Measurements from ENCODE around the gene PWWP2B. TPM values are rescaled to one million over a fixed set of nuclear protein-coding genes. Genes with fewer than 3 reads are reported as not detected.

Gene PWWP2B
- polyA plus RNA-seq, 2 of the 4 experiments (the other 2 are of a cell fraction) = 2.8 to 7.3 TPM

DNA sequence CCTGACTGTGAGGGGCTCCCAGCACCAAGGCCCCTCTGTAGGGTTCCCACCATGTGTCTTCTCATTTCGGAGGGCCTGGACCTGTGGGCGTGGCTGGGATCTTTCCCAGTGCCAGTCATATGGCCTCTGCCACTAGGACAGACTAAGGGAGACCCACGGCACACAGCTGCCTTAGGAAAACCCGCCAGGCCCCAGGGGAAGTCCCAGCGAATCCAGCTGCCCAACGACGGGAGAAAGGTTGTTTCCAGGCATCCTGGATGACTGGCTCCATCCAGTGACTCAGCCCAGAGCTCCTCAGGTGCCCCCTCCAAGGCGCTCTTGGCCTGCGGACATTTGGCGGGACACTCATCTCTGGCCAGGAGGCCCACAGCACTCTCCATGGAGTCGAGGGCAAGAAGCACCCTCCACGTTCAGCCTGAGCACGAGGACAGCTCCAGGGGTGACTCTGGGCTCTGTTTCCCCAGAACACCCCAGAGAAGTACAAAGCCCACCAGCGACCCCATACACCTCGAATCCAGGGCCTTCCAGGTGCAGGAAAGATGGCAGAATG is 39.9 kb downstream of the PWWP2B start:
- Histone ChIP-seq H3K4me1 (peaks cover 5% of the 10 kb centered on the region), H3K4me3 (no peak overlapping the region), H3K9me3 (no peaks in the 10 kb centered on the region), H3K27ac (no peak overlapping the region), H3K4me2 (no peak overlapping the region)
- no peak for FAIRE-seq
- ChIA-PET CTCF (interaction anchor here (0.7 to 2.4 kb wide), 4 partner anchors 7 to 50 kb away, joined by 3 to 8 read pairs (median 4); no protein-coding TSS in a partner anchor), POLR2A (no interaction called here)
- TF ChIP-seq TFCP2L1 (CRISPR knock-in tag; IDR thresholded peaks at IDR 0.05) (no peak), GATA3 (IDR thresholded peaks at IDR 0.05; ENCODE audit: borderline replicate concordance) (no peak), ZSCAN20 (CRISPR knock-in tag; IDR thresholded peaks at IDR 0.05) (no peak)
- TF ChIP-seq, protein P1, sequence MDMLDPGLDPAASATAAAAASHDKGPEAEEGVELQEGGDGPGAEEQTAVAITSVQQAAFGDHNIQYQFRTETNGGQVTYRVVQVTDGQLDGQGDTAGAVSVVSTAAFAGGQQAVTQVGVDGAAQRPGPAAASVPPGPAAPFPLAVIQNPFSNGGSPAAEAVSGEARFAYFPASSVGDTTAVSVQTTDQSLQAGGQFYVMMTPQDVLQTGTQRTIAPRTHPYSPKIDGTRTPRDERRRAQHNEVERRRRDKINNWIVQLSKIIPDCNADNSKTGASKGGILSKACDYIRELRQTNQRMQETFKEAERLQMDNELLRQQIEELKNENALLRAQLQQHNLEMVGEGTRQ (IDR thresholded peaks at IDR 0.05) = no peak
- 65% methylated on average over 13 of the region's 15 CpGs for WGBS (ENCODE audit: missing lambda C conversion rate)
- no peak for ATAC-seq
- no peak for DNase-seq (ENCODE audit: low read depth in 1 of 2, low spot score in 1 of 2)

DNA sequence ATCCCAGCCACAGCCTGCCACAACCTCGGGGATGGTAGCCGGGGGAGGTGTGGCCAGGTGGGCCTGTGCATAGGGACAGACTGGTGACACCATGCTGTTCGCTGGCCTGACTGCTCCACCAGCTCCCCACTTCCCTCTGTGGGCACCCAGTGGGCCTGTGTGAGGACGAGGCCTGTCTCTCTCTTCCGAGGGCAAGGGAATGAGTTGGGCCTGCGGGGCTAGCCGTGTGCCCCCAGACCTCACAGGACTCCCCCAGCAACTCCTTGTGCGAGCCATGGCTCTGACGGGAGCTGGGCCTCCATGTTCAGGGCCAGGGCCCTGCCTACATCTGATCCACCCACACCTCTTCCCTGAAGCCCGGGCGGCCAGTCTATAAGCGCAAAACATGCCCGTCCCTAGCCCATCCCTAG is 40.5 kb downstream of the PWWP2B start:
- DNase-seq (ENCODE audit: low read depth in 1 of 2, low spot score in 1 of 2) (no peak), FAIRE-seq (no peak), ATAC-seq (no peak)
- POLR2A ChIA-PET = no interaction called here
- Histone ChIP-seq H3K4me3 (no peak overlapping the region), H3K4me1 (peaks cover 5% of the 10 kb centered on the region), H3K9me3 (no peaks in the 10 kb centered on the region), H3K4me2 (no peak overlapping the region), H3K27ac (no peak overlapping the region)
- CTCF ChIA-PET = interaction anchor here (1.4 to 2.4 kb wide), 3 partner anchors 8 to 50 kb away, joined by 4 to 8 read pairs (median 4); no protein-coding TSS in a partner anchor
- TF ChIP-seq, protein P2, sequence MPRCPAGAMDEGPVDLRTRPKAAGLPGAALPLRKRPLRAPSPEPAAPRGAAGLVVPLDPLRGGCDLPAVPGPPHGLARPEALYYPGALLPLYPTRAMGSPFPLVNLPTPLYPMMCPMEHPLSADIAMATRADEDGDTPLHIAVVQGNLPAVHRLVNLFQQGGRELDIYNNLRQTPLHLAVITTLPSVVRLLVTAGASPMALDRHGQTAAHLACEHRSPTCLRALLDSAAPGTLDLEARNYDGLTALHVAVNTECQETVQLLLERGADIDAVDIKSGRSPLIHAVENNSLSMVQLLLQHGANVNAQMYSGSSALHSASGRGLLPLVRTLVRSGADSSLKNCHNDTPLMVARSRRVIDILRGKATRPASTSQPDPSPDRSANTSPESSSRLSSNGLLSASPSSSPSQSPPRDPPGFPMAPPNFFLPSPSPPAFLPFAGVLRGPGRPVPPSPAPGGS (IDR thresholded peaks at IDR 0.05) = no peak
- no peak for TF ChIP-seq CBX8 (IDR thresholded peaks at IDR 0.05)
- no peak for TF ChIP-seq BHLHE40 (IDR thresholded peaks at IDR 0.05; ENCODE audit: low read depth, low read length)
- no peak for TF ChIP-seq TFCP2L1 (CRISPR knock-in tag; IDR thresholded peaks at IDR 0.05)
- no peak for TF ChIP-seq FOSB (CRISPR knock-in tag; IDR thresholded peaks at IDR 0.05)
- no peak for TF ChIP-seq ZNF302 (CRISPR knock-in tag; IDR thresholded peaks at IDR 0.05)
- TF ChIP-seq, protein P3, sequence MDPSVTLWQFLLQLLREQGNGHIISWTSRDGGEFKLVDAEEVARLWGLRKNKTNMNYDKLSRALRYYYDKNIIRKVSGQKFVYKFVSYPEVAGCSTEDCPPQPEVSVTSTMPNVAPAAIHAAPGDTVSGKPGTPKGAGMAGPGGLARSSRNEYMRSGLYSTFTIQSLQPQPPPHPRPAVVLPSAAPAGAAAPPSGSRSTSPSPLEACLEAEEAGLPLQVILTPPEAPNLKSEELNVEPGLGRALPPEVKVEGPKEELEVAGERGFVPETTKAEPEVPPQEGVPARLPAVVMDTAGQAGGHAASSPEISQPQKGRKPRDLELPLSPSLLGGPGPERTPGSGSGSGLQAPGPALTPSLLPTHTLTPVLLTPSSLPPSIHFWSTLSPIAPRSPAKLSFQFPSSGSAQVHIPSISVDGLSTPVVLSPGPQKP (IDR thresholded peaks at IDR 0.05; ENCODE audit: low read depth, low read length) = no peak
- TF ChIP-seq JUNB (IDR thresholded peaks at IDR 0.05) = no peak
- TF ChIP-seq RFX5 (IDR thresholded peaks at IDR 0.05) = no peak
- WGBS (ENCODE audit: missing lambda C conversion rate) = 83% methylated on average over 11 of the region's 13 CpGs

DNA sequence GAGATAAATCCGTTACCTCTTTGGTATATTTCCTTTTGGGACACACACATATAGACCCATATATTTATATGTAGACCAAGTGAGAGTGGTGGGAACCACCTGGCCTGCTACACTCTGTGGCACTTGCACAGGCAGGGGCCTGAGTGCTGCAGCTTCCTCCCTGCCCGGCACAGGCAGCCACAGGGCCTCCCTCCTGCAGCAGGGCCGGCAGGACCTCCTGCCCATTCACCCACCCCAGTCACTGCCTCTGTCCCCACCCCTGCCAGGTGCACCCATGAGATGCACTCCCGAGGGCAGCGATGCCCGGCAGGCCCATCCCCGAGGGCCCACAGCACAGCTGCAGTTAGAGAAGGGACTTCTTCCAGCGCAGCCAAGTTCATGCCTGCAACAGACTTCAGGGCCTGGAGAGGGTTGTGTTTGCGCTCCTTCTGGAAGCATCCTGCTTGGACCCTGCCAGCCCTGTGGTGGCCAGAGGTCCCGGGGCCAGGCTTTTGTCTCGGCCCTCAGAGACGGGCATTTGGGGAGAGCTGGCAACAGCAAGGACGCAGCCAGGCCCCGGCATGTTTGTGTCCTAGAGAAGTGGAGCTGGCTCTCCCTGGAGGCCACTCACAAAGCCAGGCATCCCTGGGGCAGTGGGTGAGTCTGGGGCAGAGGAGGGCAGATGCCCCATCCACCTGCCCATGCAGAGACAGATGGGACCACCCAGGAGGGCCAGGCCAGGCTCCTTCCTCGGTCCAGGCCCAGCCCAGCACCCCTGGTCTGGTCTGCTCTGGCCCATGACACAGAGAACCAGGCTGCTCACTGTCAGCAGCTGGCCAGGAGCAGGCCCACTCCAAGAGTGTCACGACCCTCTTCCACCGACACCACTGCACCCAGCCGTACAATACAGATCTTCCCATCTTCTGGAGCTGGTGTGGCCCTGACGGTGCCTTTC is 41.4 kb downstream of the PWWP2B start:
- TF ChIP-seq MYC (IDR thresholded peaks at IDR 0.05; ENCODE audit: borderline replicate concordance, low read length) (no peak), GATA3 (IDR thresholded peaks at IDR 0.05; ENCODE audit: borderline replicate concordance) (no peak), HOXA7 (CRISPR knock-in tag; IDR thresholded peaks at IDR 0.05) (no peak), JUN (IDR thresholded peaks at IDR 0.05) (no peak)
- TF ChIP-seq, protein P4, sequence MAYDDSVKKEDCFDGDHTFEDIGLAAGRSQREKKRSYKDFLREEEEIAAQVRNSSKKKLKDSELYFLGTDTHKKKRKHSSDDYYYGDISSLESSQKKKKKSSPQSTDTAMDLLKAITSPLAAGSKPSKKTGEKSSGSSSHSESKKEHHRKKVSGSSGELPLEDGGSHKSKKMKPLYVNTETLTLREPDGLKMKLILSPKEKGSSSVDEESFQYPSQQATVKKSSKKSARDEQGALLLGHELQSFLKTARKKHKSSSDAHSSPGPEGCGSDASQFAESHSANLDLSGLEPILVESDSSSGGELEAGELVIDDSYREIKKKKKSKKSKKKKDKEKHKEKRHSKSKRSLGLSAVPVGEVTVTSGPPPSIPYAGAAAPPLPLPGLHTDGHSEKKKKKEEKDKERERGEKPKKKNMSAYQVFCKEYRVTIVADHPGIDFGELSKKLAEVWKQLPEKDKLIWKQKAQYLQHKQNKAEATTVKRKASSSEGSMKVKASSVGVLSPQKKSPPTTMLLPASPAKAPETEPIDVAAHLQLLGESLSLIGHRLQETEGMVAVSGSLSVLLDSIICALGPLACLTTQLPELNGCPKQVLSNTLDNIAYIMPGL (CRISPR knock-in tag; IDR thresholded peaks at IDR 0.05; ENCODE audit: borderline replicate concordance) = no peak
- WGBS (ENCODE audit: missing lambda C conversion rate) = 87% methylated on average over 13 of the region's 19 CpGs
- H3K4me2 ChIP-seq = no peak overlapping the region
- no peaks in the 10 kb centered on the region for H3K9me3 ChIP-seq
- ATAC-seq (peak in 1 of 2 experiments; percentile 16; a peak in 2 of 6 replicates), DNase-seq (ENCODE audit: low read depth in 1 of 2, low spot score in 1 of 2) (no peak), FAIRE-seq (no peak)
- CTCF ChIA-PET = interaction anchor here (1.0 to 2.4 kb wide), 5 partner anchors 8 to 51 kb away, joined by 3 to 8 read pairs (median 4); no protein-coding TSS in a partner anchor
- peaks cover 5% of the 10 kb centered on the region for H3K4me1 ChIP-seq
- POLR2A ChIA-PET = no interaction called here
- H3K4me3 ChIP-seq = no peak overlapping the region
- H3K27ac ChIP-seq = no peak overlapping the region; a peak in 1 of 6 replicates
